ENCODE results near the gene FZD10. TPM values are rescaled to one million over a fixed set of nuclear protein-coding genes. Genes with fewer than 3 reads are reported as not detected.
A peak's percentile ranks its signal among the peaks of the same experiment; 100 is the strongest.

The FZD10 gene
- total RNA-seq, 1 donor from 2014 or later = 0.21 TPM

DNA sequence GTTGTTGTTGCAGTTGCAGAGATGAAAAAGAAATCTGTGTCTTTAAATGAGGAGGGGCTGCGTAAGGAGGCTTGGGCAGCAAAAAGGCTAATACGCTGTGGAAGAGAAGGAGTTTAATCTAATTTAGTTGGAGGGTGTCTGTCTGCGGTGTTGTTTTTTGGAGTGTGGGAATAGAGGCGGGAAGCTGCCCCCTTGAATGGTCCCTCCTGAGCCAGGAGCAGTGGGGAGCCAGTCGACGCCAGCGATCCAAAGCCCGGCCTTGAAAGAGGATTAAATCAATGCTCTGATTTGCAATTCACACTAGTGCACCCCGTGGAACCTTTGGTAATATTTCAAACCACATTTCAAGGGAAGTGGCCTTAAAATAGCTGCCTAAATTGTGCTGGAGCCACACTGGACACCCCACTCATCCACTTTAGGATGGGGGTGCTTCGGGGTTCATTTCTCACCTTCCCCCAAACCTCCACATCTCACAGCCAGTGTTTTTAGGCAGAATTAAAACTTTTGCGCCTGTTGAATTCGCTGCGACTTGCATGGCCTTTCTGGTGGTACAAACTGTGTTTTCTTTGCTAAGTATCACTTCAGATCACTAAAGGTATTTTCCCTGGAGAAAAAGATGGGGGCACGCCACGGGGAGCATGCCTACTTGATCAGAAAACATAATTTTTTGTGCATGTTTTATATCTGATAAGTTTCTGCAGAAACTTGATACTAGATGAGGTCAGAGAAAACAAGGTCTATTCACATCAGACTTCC is 4.1 kb upstream of the FZD10 start:
- DNase-seq (ENCODE audit: low spot score in 2 of 2) = no peak
- no peaks in the 10 kb centered on the region for H3K36me3 ChIP-seq
- TF ChIP-seq CTCF (IDR thresholded peaks at IDR 0.05) = no peak
- no peak overlapping the region for H3K4me3 ChIP-seq
- H3K4me1 ChIP-seq = peaks cover 0 to 2% of the 10 kb centered on the region in 2 donors
- H3K27me3 ChIP-seq = peaks cover 8% of the 10 kb centered on the region
- no peak overlapping the region for H3K27ac ChIP-seq
- H3K9me3 ChIP-seq = no peaks in the 10 kb centered on the region
- intact Hi-C loops (cut with DNase I) = no loop called here

- no peak for DNase-seq (ENCODE audit: low spot score in 2 of 2)
- Histone ChIP-seq H3K36me3 (no peaks in the 10 kb centered on the region), H3K9me3 (no peaks in the 10 kb centered on the region), H3K4me3 (no peak overlapping the region), H3K4me1 (peaks cover 0 to 2% of the 10 kb centered on the region in 2 donors), H3K27me3 (peaks cover 8% of the 10 kb centered on the region), H3K27ac (no peak overlapping the region)
- intact Hi-C loops (cut with DNase I) = no loop called here
- no peak for TF ChIP-seq CTCF (IDR thresholded peaks at IDR 0.05)
Observed at GRCh38 chr12:130158754-130159059, 3.6 kb upstream of the FZD10 start.

DNA sequence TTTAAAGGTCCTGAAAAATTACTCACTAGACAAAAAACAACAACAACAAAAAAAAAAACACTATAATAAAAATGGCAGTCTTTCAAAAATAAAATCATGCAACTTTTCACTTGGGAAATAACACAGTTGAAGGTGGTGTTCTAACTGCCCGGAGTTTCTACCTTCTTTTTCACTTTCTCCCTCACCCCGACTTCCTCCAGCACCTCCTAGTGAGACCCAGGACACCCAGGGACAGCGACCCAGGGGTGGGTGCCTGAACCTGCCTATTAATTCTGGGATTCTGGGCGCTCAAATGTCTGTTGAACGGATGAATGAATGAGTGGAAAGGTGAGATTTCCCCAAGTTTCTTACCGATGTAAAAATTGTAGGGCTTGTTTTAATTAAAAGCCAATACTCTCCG is 2.0 kb upstream of the FZD10 start:
- Histone ChIP-seq H3K9me3 (no peaks in the 10 kb centered on the region), H3K27me3 (peaks cover 8% of the 10 kb centered on the region), H3K4me3 (no peak overlapping the region), H3K27ac (no peak overlapping the region), H3K36me3 (no peaks in the 10 kb centered on the region), H3K4me1 (peaks cover 0 to 2% of the 10 kb centered on the region in 2 donors)
- DNase-seq (ENCODE audit: low spot score in 2 of 2) = no peak
- intact Hi-C loops (cut with DNase I) = no loop called here
- no peak for TF ChIP-seq CTCF (IDR thresholded peaks at IDR 0.05)

DNA sequence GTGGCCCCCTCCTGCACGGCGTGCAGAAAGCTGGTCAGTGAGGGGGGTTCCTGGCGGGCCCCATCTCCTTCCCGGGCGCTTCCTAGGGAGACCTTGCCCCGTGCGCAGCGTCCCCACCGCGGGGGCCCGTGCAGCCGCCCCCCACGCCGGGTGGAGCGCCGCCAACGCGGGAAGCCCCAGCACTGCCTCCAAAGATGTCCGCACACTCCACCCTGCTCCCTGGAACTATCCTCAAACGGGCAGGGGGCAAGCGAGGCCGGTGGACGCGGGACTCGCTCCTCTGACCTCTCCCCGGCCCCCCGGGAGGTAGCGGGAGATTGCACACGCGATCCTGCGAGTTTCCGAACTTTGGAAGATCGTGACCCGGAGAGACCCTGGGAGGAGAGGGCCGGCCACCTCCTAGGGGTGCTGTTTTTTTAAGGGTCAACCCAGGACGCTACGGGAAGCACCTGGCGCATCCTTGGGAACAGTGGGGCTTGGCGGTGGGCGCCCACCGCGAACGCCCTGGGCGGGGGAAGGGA is 1.5 kb upstream of the FZD10 start:
- TF ChIP-seq CTCF (IDR thresholded peaks at IDR 0.05) = no peak
- no peak for DNase-seq (ENCODE audit: low spot score in 2 of 2)
- Histone ChIP-seq H3K4me1 (peaks cover 0 to 2% of the 10 kb centered on the region in 2 donors), H3K4me3 (peak overlapping the region; percentile 40 to 48), H3K27me3 (peaks cover 8% of the 10 kb centered on the region), H3K9me3 (no peaks in the 10 kb centered on the region), H3K36me3 (no peaks in the 10 kb centered on the region), H3K27ac (no peak overlapping the region)
- intact Hi-C loops (cut with DNase I) = no loop called here

GRCh38 chr12:130161261-130162243 is 712 bp upstream of the FZD10 start:
- no peaks in the 10 kb centered on the region for H3K9me3 ChIP-seq
- no peaks in the 10 kb centered on the region for H3K36me3 ChIP-seq
- TF ChIP-seq CTCF (IDR thresholded peaks at IDR 0.05) = no peak
- H3K27ac ChIP-seq = no peak overlapping the region
- H3K4me3 ChIP-seq = peak overlapping the region; percentile 40 to 48
- DNase-seq (ENCODE audit: low spot score in 2 of 2) = no peak
- H3K27me3 ChIP-seq = peaks cover 8% of the 10 kb centered on the region
- intact Hi-C loops (cut with DNase I) = no loop called here
- H3K4me1 ChIP-seq = peaks cover 0 to 2% of the 10 kb centered on the region in 2 donors
